ENCODE results near the gene TTLL5. TPM values are rescaled to one million over a fixed set of nuclear protein-coding genes. Genes with fewer than 3 reads are reported as not detected.
"Not testable (repeated sequence)": the region's sequence is repeated elsewhere in the genome, so short reads cannot be mapped to it uniquely, and the experiment has no call there.

TTLL5 gene
- total and polyA plus RNA-seq, 7 donors = 4.8 to 36.6 (median 17.9) TPM

DNA sequence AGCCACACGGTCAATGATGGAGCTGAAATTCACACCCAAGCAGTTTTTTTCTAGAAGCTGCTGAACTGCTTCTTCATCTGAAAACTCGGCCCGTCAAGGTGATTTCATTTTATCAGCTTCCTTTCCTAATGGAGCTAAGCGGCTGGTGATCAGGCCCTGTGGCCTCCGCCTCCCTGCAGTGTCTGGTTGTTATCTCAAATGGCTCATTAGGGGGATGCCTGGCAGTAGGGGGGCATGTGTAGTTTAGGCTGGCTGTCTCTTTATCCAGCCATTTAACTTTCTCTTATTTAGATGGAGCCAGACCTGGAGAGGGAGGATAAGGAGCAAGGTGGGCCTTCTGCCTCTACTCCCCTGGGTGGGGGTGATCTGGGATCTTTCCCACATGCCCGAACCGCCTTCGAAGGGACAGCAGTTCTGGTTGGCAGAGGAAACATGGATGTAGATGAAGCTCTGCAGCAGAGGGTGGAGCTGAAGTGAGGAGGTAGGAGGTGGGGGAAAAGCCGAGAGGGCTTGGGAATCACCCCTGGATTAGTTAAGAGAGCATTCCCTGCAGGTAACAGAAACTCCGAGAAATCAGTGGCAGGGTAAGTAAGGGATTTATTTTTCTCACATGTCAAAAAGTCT lies 256.4 kb downstream of the TTLL5 start:
- WGBS, 2 donors = 88 to 93% methylated on average over 10 of the region's 10 CpGs
- DNase-seq = no peak
- intact Hi-C loops (cut with DNase I) = no loop called here
- Histone ChIP-seq H3K9me3 (peaks cover 0 to 3% (median 0%) of the 10 kb centered on the region in 4 donors), H3K27me3 (no peaks in the 10 kb centered on the region), H3K27ac (no peak overlapping the region), H3K36me3 (no peaks in the 10 kb centered on the region), H3K4me1 (no peaks in the 10 kb centered on the region), H3K4me3 (no peak overlapping the region)
- TF ChIP-seq, protein P1, sequence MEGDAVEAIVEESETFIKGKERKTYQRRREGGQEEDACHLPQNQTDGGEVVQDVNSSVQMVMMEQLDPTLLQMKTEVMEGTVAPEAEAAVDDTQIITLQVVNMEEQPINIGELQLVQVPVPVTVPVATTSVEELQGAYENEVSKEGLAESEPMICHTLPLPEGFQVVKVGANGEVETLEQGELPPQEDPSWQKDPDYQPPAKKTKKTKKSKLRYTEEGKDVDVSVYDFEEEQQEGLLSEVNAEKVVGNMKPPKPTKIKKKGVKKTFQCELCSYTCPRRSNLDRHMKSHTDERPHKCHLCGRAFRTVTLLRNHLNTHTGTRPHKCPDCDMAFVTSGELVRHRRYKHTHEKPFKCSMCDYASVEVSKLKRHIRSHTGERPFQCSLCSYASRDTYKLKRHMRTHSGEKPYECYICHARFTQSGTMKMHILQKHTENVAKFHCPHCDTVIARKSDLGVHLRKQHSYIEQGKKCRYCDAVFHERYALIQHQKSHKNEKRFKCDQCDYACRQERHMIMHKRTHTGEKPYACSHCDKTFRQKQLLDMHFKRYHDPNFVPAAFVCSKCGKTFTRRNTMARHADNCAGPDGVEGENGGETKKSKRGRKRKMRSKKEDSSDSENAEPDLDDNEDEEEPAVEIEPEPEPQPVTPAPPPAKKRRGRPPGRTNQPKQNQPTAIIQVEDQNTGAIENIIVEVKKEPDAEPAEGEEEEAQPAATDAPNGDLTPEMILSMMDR (IDR thresholded peaks at IDR 0.05) = no peak
- TF ChIP-seq POLR2A (IDR thresholded peaks at IDR 0.05) (no peak), EP300 (IDR thresholded peaks at IDR 0.05) (no peak), POLR2AphosphoS5 (IDR thresholded peaks at IDR 0.05) (no peak)

- Histone ChIP-seq H3K9me3 (peaks cover 0 to 3% (median 0%) of the 10 kb centered on the region in 4 donors), H3K27ac (no peak overlapping the region), H3K27me3 (no peaks in the 10 kb centered on the region), H3K4me3 (no peak overlapping the region), H3K4me1 (no peaks in the 10 kb centered on the region), H3K36me3 (no peaks in the 10 kb centered on the region)
- 83 to 92% methylated on average over 1 of the region's 1 CpG for WGBS, 2 donors
- TF ChIP-seq, protein P1 (IDR thresholded peaks at IDR 0.05) = no peak
- TF ChIP-seq POLR2AphosphoS5 (IDR thresholded peaks at IDR 0.05) (no peak), POLR2A (IDR thresholded peaks at IDR 0.05) (no peak), EP300 (IDR thresholded peaks at IDR 0.05) (no peak)
- DNase-seq = no peak
- intact Hi-C loops (cut with DNase I) = no loop called here
These were observed 256.9 kb downstream of the TTLL5 start for GRCh38 chr14:75917946-75918335.

DNA sequence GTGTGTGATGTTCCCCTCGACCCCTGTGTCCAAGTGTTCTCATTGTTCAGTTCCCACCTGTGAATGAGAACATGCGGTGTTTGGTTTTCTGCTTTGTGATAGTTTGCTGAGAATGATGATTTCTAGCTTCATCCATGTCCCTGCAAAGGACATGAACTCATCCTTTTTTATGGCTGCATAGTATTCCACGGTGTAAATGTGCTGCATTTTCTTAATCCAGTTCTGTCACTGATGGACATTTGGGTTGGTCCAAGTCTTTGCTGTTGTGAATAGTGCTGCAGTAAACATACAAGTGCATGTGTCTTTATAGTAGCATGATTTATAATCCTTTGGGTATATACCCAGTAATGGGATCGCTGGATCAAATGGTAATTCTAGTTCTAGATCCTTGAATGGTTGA lies 259.4 kb downstream of the TTLL5 start:
- intact Hi-C loops (cut with DNase I); H3K4me1 ChIP-seq; H3K4me3 ChIP-seq; H3K36me3 ChIP-seq; DNase-seq; H3K27me3 ChIP-seq; H3K27ac ChIP-seq; H3K9me3 ChIP-seq: not testable (repeated sequence)
- 96 to 99% methylated on average over 4 of the region's 4 CpGs for WGBS, 2 donors

DNA sequence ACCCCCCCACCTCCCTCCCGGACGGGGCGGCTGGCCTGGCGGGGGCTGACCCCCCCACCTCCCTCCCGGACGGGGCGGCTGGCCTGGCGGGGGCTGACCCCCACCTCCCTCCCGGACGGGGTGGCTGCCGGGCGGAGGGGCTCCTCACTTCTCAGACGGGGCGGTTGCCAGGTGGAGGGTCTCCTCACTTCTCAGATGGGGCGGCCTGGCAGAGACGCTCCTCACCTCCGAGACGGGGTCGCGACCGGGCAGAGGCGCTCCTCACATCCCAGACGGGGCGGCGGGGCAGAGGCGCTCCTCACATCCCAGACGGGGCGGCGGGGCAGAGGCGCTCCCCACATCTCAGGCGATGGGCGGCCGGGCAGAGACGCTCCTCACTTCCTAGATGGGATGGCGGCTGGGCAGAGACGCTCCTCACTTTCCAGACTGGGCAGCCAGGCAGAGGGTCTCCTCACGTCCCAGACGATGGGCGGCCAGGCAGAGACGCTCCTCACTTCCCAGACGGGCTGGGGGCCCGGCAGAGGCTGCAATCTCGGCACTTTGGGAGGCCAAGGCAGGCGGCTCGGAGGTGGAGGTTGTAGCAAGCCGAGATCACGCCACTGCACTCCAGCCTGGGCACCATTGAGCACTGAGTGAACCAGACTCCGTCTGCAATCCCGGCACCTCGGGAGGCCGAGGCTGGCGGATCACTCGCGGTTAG lies 264.2 kb downstream of the TTLL5 start:
- WGBS, 2 donors = 95 to 97% methylated on average over 47 to 53 of the region's 54 CpGs
- H3K4me1 ChIP-seq = not testable (repeated sequence)

GRCh38 chr14:75926431-75927115 lies 265.5 kb downstream of the TTLL5 start:
- Histone ChIP-seq H3K27me3 (no peaks in the 10 kb centered on the region), H3K27ac (no peak overlapping the region), H3K4me3 (no peak overlapping the region), H3K9me3 (no peaks in the 10 kb centered on the region), H3K4me1 (peaks cover 0 to 10% (median 4%) of the 10 kb centered on the region in 4 donors), H3K36me3 (no peaks in the 10 kb centered on the region)
- DNase-seq = no peak
- intact Hi-C loops (cut with DNase I) = no loop called here
- WGBS, 2 donors = 93 to 95% methylated on average over 4 of the region's 4 CpGs
- TF ChIP-seq, protein P1 (IDR thresholded peaks at IDR 0.05) = no peak
- TF ChIP-seq POLR2AphosphoS5 (IDR thresholded peaks at IDR 0.05) (no peak), POLR2A (IDR thresholded peaks at IDR 0.05) (no peak), EP300 (IDR thresholded peaks at IDR 0.05) (no peak)

More for the DNA sequence above, 264.2 kb downstream of the TTLL5 start:
- intact Hi-C loops (cut with DNase I); H3K27me3 ChIP-seq; DNase-seq; H3K9me3 ChIP-seq; H3K4me3 ChIP-seq; H3K36me3 ChIP-seq; H3K27ac ChIP-seq: not testable (repeated sequence)
